ENCODE data around the gene HPS1.

Gene HPS1

GRCh38 chr10:98446661-98447221, at the start of gene HPS1:
TSS of gene HPS1 (minus strand) at chr10:98446935. CDS start at chr10:98443240, 3,695 bp downstream.
- peak; percentile 41 for DNase-seq

- DNase-seq = no peak
These were observed 46.0 kb upstream of the HPS1 start for GRCh38 chr10:98492763-98493162.

- DNase-seq = no peak
These were observed 43.1 kb upstream of the HPS1 start for GRCh38 chr10:98489561-98490481.

GRCh38 chr10:98488669-98489430, 42.1 kb upstream of the HPS1 start:
- DNase-seq = no peak

GRCh38 chr10:98487649-98488048, 40.9 kb upstream of the HPS1 start:
- DNase-seq = no peak

- DNase-seq = no peak
These were observed 39.7 kb upstream of the HPS1 start for GRCh38 chr10:98486421-98486820.

- DNase-seq = no peak
These were observed 39.2 kb upstream of the HPS1 start for GRCh38 chr10:98485959-98486358.

GRCh38 chr10:98483658-98484057, 36.9 kb upstream of the HPS1 start:
- DNase-seq = no peak

- no peak for DNase-seq
These were observed 35.4 kb upstream of the HPS1 start for GRCh38 chr10:98482096-98482495.

GRCh38 chr10:98481404-98481945, 34.7 kb upstream of the HPS1 start:
- no peak for DNase-seq

- DNase-seq = no peak
These were observed 31.9 kb upstream of the HPS1 start for GRCh38 chr10:98478430-98479222.

- no peak for DNase-seq
These were observed 31.1 kb upstream of the HPS1 start for GRCh38 chr10:98477861-98478260.

GRCh38 chr10:98474628-98475027, 27.9 kb upstream of the HPS1 start:
- DNase-seq = no peak

- no peak for DNase-seq
These were observed 25.5 kb upstream of the HPS1 start for GRCh38 chr10:98472196-98472595.

- no peak for DNase-seq
These were observed 24.1 kb upstream of the HPS1 start for GRCh38 chr10:98470850-98471249.

GRCh38 chr10:98469001-98469931, 22.5 kb upstream of the HPS1 start:
- no peak for DNase-seq

GRCh38 chr10:98467506-98468318, 21.0 kb upstream of the HPS1 start:
- peak; percentile 32 for DNase-seq

GRCh38 chr10:98466861-98467505, 20.2 kb upstream of the HPS1 start:
- no peak for DNase-seq

GRCh38 chr10:98465866-98466265, 19.1 kb upstream of the HPS1 start:
- no peak for DNase-seq
